Measurements from ENCODE around the gene MED6.

GRCh38 chr14:70563869-70564268, 36.6 kb downstream of the MED6 start:
- no peak for TF ChIP-seq CTCF (IDR thresholded peaks at IDR 0.05)
- TF ChIP-seq POLR2A (IDR thresholded peaks at IDR 0.05) = no peak
